Left lung (tissue), 10 donors: ENCODE data around the gene VWA5B1. TPM values are rescaled to one million over a fixed set of nuclear protein-coding genes. Genes with fewer than 3 reads are reported as not detected.
A peak's percentile ranks its signal among the peaks of the same experiment; 100 is the strongest.

Experiments
- ATAC-seq: fragments of 200-7000 bp; cut with Tn5 transposase; one replicate; pipeline ENCODE4 v1.9.1; 2020; ENCODE audit warnings: moderate library complexity
- DNase-seq, 4 donors: peaks; one replicate each; pipeline ENCODE4 v3.0.0-alpha.2; 2013 to 2020
- H3K27ac ChIP-seq, 2 donors: fragments of 200-600 bp; sonication (generic) in 1 of 2; one replicate each; pipeline versions ENCODE4 v1.5.0 to v1.8.0; 2020 to 2021
- H3K27me3 ChIP-seq, 2 donors: fragments of 200-600 bp; sonication (generic) in 1 of 2; one replicate each; pipeline versions ENCODE4 v1.5.0 to v1.8.0; 2020 to 2021
- H3K36me3 ChIP-seq, 2 donors: fragments of 200-600 bp; sonication (generic) in 1 of 2; one replicate each; pipeline versions ENCODE4 v1.5.0 to v1.8.0; 2020 to 2021
- H3K4me1 ChIP-seq, 2 donors: fragments of 200-600 bp; one replicate each; pipeline ENCODE4 v1.8.0; 2021
- H3K4me3 ChIP-seq, 2 donors: fragments of 200-600 bp; sonication (generic) in 1 of 2; one replicate each; pipeline versions ENCODE4 v1.5.0 to v1.8.0; 2020 to 2021; ENCODE audit warnings: mild to moderate bottlenecking in 1 of 2
- H3K9me3 ChIP-seq, 2 donors: fragments of 200-600 bp; sonication (generic) in 1 of 2; one replicate each; pipeline versions ENCODE4 v1.5.0 to v1.8.0; 2020 to 2021
- intact Hi-C, 2 donors: fragments of 100-400 bp; cut with DNase I; formaldehyde crosslinking; loops; one replicate each; pipeline versions ENCODE4 v1.11.2 to v1.14.2; 2022
- polyA plus RNA-seq, 6 donors: library from polyadenylated mRNA; unstranded; fragments of 120-200 nt; gene quantifications; one replicate each; pipeline ENCODE4 v1.2.1, GENCODE V29; 2013; ENCODE audit not compliant: insufficient read length in 6 of 6
- total RNA-seq, 2 donors: library from RNA; stranded (reverse); fragmentation: NEBNext Ultra II Directional; extraction: Animal tissue kit (Norgen Biotek cat#: 25700); gene quantifications; one replicate each; pipeline ENCODE4 v1.2.1, GENCODE V29; 2021
- TF ChIP-seq, protein P1 (sequence below), 2 donors: fragments of 200-600 bp; sonication (generic) in 1 of 2; IDR thresholded peaks; one replicate each; pipeline versions ENCODE4 v1.5.0 to v1.8.0; 2021; ENCODE audit warnings: antibody characterized with exemption in 2 of 2
- donor health status: DM: no; HTN: yes; CAD: no.
- donor health status: DM: no; HTN: no; CAD: no.

The VWA5B1 gene
- total and polyA plus RNA-seq, 8 donors: 0.15 to 1.2 (median 0.70) TPM

DNA sequence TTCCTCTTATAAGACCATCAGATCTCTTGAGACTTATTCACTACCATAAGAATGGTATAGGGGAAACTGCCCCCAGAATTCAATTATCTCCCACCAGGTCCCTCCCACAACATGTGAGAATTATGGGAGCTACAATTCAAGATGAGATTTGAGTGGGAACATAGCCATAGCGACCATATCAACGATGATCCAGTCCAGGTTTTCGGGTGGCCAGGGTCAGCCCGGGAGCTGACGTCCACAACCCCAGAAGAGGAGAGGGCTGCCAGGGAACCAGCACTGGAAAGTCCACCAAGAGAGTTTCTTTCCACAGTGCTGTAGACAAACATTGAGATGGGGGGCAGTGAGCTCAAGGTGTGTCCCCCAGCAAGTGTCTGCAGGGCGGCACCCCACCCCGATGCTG is 88.4 kb downstream of the VWA5B1 start:
- Histone ChIP-seq H3K9me3 (no peaks in the 10 kb centered on the region), H3K4me1 (no peaks in the 10 kb centered on the region), H3K27ac (no peak overlapping the region), H3K4me3 (no peak overlapping the region), H3K27me3 (peaks cover 0 to 39% of the 10 kb centered on the region in 2 donors), H3K36me3 (no peaks in the 10 kb centered on the region)
- no peak for DNase-seq
- intact Hi-C loops: loop anchor here in 1 of 2 donors (10.0 kb wide), 1 partner anchor 106 kb away; the partner anchor contains the start of gene CAMK2N1
- no peak for ATAC-seq
- TF ChIP-seq, protein P1, sequence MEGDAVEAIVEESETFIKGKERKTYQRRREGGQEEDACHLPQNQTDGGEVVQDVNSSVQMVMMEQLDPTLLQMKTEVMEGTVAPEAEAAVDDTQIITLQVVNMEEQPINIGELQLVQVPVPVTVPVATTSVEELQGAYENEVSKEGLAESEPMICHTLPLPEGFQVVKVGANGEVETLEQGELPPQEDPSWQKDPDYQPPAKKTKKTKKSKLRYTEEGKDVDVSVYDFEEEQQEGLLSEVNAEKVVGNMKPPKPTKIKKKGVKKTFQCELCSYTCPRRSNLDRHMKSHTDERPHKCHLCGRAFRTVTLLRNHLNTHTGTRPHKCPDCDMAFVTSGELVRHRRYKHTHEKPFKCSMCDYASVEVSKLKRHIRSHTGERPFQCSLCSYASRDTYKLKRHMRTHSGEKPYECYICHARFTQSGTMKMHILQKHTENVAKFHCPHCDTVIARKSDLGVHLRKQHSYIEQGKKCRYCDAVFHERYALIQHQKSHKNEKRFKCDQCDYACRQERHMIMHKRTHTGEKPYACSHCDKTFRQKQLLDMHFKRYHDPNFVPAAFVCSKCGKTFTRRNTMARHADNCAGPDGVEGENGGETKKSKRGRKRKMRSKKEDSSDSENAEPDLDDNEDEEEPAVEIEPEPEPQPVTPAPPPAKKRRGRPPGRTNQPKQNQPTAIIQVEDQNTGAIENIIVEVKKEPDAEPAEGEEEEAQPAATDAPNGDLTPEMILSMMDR (IDR thresholded peaks at IDR 0.05): no peak

DNA sequence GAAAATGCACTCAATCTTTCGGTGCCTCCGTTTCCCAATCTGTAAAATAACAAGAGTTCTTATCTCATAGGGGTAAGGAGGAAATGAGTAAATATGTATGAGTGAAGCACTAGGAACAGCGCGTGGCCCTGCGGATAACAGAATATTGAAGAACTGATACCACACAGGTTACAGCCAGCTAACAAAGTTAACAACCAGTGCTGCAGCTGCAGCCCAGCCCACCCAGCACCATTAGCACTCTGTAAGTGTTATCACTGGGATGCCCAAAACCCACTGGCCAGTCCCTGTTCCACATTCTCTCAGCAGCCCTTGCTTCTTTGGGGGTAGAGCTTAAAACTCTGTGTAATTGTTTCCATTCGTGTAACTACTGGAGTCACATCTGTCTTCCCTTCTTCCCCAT is 89.5 kb downstream of the VWA5B1 start:
- DNase-seq (no peak), ATAC-seq (no peak)
- Histone ChIP-seq H3K4me1 (no peaks in the 10 kb centered on the region), H3K4me3 (no peak overlapping the region), H3K36me3 (no peaks in the 10 kb centered on the region), H3K27me3 (peaks cover 0 to 46% of the 10 kb centered on the region in 2 donors), H3K9me3 (no peaks in the 10 kb centered on the region), H3K27ac (no peak overlapping the region)
- intact Hi-C loops: no loop called here
- TF ChIP-seq, protein P1 (IDR thresholded peaks at IDR 0.05): no peak

DNA sequence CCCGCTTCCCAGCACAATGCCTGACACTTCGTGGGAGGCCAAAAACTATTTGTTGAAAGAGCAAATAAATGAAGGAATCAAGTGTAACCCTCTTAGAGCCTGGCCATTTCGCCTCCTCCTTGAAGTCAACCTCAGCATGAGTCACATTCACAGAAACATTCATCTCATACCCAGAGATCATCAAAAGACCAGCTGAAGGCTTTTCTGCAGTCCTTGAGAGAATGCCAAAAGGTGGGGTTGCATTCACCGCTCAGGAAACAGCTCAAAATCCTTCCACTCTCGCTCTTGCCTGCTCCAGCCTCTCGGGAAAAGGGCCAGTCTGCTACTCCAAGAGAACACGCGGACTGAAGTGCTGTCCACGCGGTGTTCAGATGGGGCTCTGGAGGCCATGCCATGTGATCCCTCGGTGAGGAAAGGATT is 90.0 kb downstream of the VWA5B1 start:
- intact Hi-C loops: no loop called here
- H3K36me3 ChIP-seq: no peaks in the 10 kb centered on the region
- no peaks in the 10 kb centered on the region for H3K4me1 ChIP-seq
- no peak overlapping the region for H3K4me3 ChIP-seq
- TF ChIP-seq, protein P1 (IDR thresholded peaks at IDR 0.05): no peak
- H3K27me3 ChIP-seq: peaks cover 0 to 46% of the 10 kb centered on the region in 2 donors
- DNase-seq (peak in 1 of 4 donors; percentile 61), ATAC-seq (peak; percentile 81)
- no peak overlapping the region for H3K27ac ChIP-seq
- no peaks in the 10 kb centered on the region for H3K9me3 ChIP-seq

DNA sequence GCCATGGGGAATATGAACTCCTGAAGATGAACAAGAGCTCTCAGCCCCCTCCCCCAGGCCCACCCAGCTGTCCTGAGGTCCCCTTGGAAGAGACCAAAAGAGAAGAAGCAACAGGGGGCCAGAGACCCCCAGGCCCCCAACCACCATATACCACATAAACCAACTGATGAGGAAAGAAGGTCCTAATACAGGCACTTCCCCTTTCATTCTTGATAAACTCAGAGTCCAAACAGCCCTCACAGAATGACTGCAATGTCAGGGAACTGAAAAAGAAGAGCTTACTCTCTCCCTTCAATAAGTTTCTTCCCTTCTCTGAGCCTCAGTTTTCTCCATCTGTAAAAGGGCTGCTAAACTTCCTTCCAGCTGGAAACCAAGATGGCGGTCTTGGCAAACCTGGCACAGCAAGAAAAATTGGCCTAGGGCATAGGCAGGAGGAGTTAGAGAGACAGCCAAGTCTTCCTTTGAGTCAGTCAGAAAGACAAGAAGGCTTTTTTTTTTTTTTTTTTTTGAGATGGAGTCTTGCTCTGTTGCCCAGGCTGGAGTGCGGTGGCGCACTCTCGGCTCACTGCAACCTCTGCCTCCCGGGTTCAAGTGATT is 90.5 kb downstream of the VWA5B1 start:
- ATAC-seq: no peak
- intact Hi-C loops: no loop called here
- no peaks in the 10 kb centered on the region for H3K9me3 ChIP-seq

DNA sequence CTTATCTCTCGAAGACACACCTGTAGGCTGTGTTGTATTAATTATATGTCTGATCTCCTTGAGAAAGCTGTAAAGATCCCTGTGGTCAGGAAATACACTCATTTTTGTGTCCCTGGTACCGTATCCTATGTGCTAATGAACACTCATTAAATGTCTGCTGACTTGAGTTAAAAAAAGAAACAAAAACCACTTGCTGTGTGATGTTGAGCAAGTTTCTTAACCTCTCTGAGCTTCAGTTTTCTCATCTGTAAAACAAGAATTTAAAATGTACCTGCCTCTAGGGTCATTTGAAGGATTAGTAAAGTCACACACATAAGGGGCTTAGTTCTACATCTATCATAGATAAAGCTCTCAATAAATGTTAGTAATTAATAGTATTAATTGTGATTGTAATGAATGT is 91.3 kb downstream of the VWA5B1 start:
- H3K4me3 ChIP-seq: no peak overlapping the region
- no peak for DNase-seq
- H3K9me3 ChIP-seq: no peaks in the 10 kb centered on the region
- H3K36me3 ChIP-seq: no peaks in the 10 kb centered on the region
- no peak overlapping the region for H3K27ac ChIP-seq
- TF ChIP-seq, protein P1 (IDR thresholded peaks at IDR 0.05): no peak
- peaks cover 0 to 47% of the 10 kb centered on the region in 2 donors for H3K27me3 ChIP-seq
- intact Hi-C loops: no loop called here
- H3K4me1 ChIP-seq: no peaks in the 10 kb centered on the region
- ATAC-seq: no peak

More for the DNA sequence above, 90.5 kb downstream of the VWA5B1 start:
- H3K4me3 ChIP-seq: no peak overlapping the region
- no peaks in the 10 kb centered on the region for H3K4me1 ChIP-seq
- TF ChIP-seq, protein P1 (IDR thresholded peaks at IDR 0.05): no peak
- peaks cover 0 to 46% of the 10 kb centered on the region in 2 donors for H3K27me3 ChIP-seq
- no peak overlapping the region for H3K27ac ChIP-seq
- H3K36me3 ChIP-seq: no peaks in the 10 kb centered on the region
- DNase-seq: no peak
